ENCODE measurements around the gene SCG2. TPM values are rescaled to one million over a fixed set of nuclear protein-coding genes. Genes with fewer than 3 reads are reported as not detected.

The SCG2 gene
- polyA plus RNA-seq, 1 donor (not counting 4 experiments of a cell fraction or from before 2014, with no cell fraction given) = 0.10 TPM

DNA sequence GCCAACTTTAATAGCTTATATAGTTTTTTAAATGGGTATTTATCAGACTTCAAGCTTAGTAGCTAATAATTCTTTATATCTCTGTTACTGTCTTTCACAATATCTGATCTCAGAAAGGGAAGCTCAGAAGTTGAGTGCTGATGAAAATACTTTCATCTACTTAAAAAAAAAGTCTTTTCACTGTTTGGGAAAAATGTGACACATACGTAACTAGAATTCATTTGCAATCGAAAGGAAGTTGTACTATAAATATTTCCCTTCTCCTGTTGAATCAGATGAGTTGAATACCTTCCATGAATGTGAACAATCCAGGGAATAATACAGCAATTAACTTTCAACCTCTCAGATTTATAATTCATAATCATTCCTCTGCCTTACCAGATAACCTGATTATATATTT, 811 bp upstream of the SCG2 start:
- Histone ChIP-seq H4K20me1 (ENCODE audit: control insufficient read depth, extremely low read depth, insufficient read depth, low read length) (no peaks in the 10 kb centered on the region), H3K27ac (ENCODE audit: control insufficient read depth, insufficient read depth, low read length) (no peak overlapping the region), H3K79me2 (ENCODE audit: control insufficient read depth, insufficient read depth, low read length) (no peaks in the 10 kb centered on the region), H3K4me2 (ENCODE audit: control insufficient read depth, extremely low read depth, insufficient read depth, low read depth, low read length) (no peak overlapping the region), H3K9ac (ENCODE audit: control insufficient read depth, extremely low read depth, insufficient read depth, low read length) (no peak overlapping the region), H3K9me3 (ENCODE audit: control insufficient read depth, low read depth, low read length) (no peaks in the 10 kb centered on the region), H3K9me1 (ENCODE audit: control insufficient read depth, extremely low read depth, insufficient read depth, low read length) (no peaks in the 10 kb centered on the region), H2AFZ (ENCODE audit: control insufficient read depth, low read length) (no peak overlapping the region), H3K4me3 (ENCODE audit: control insufficient read depth in 2 of 3, extremely low read depth in 1 of 3, insufficient read depth in 2 of 3, low read depth in 1 of 3, low read length in 3 of 3) (no peak overlapping the region), H3K4me1 (ENCODE audit: control insufficient read depth, extremely low read depth, insufficient read depth, low read length) (peaks cover 10% of the 10 kb centered on the region), H3K36me3 (ENCODE audit: control insufficient read depth in 2 of 2, extremely low read depth in 1 of 2, insufficient read depth in 2 of 2, low read length in 2 of 2) (no peaks in the 10 kb centered on the region), H3K27me3 (ENCODE audit: control insufficient read depth, extremely low read depth, insufficient read depth, low read length) (no peaks in the 10 kb centered on the region)
- DNase-seq (ENCODE audit: low read depth, low spot score) (no peak), FAIRE-seq (no peak)
- dilution Hi-C loops (cut with MboI; ENCODE audit: extremely low pct_ligation_motif_present, low sequenced_read_pairs) = no loop called here
- TF ChIP-seq EZH2 (IDR thresholded peaks at IDR 0.05; ENCODE audit: low read length) = no peak
- TF ChIP-seq, protein P1, sequence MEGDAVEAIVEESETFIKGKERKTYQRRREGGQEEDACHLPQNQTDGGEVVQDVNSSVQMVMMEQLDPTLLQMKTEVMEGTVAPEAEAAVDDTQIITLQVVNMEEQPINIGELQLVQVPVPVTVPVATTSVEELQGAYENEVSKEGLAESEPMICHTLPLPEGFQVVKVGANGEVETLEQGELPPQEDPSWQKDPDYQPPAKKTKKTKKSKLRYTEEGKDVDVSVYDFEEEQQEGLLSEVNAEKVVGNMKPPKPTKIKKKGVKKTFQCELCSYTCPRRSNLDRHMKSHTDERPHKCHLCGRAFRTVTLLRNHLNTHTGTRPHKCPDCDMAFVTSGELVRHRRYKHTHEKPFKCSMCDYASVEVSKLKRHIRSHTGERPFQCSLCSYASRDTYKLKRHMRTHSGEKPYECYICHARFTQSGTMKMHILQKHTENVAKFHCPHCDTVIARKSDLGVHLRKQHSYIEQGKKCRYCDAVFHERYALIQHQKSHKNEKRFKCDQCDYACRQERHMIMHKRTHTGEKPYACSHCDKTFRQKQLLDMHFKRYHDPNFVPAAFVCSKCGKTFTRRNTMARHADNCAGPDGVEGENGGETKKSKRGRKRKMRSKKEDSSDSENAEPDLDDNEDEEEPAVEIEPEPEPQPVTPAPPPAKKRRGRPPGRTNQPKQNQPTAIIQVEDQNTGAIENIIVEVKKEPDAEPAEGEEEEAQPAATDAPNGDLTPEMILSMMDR (optimal IDR thresholded peaks at IDR 0.05 in 1 of 3, IDR thresholded peaks at IDR 0.05 in 1 of 3, conservative IDR thresholded peaks at IDR 0.05 in 1 of 3; ENCODE audit: extremely low read depth in 1 of 3, insufficient read depth in 2 of 3, low read length in 3 of 3) = no peak

DNA sequence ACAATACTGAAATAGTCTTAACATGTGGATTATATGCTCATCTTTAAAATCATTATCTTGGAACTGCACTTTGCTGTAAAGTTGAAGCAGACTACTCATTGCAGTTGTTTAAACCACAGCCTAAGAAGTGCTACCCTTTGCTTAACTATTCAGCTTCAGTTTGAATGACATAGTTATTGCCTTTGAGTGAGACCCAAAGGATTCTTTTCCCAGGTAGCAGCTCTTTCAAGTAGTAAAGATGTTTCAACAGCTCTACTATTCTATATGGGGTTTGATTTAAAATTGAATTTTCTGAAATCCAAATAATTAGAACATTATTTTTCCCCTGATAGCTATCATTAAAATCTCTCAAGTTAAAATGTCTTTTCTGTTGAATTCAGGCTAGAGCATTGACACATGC, 1.1 kb downstream of the SCG2 start:
- dilution Hi-C loops (cut with MboI; ENCODE audit: extremely low pct_ligation_motif_present, low sequenced_read_pairs) = no loop called here
- no peaks in the 10 kb centered on the region for H4K20me1 ChIP-seq (ENCODE audit: control insufficient read depth, extremely low read depth, insufficient read depth, low read length)
- H3K9me1 ChIP-seq (ENCODE audit: control insufficient read depth, extremely low read depth, insufficient read depth, low read length) = no peaks in the 10 kb centered on the region
- H3K4me1 ChIP-seq (ENCODE audit: control insufficient read depth, extremely low read depth, insufficient read depth, low read length) = peaks cover 10% of the 10 kb centered on the region
- no peak overlapping the region for H2AFZ ChIP-seq (ENCODE audit: control insufficient read depth, low read length)
- FAIRE-seq (no peak), DNase-seq (ENCODE audit: low read depth, low spot score) (no peak)
- H3K9me3 ChIP-seq (ENCODE audit: control insufficient read depth, low read depth, low read length) = no peaks in the 10 kb centered on the region
- H3K9ac ChIP-seq (ENCODE audit: control insufficient read depth, extremely low read depth, insufficient read depth, low read length) = no peak overlapping the region
- no peak overlapping the region for H3K27ac ChIP-seq (ENCODE audit: control insufficient read depth, insufficient read depth, low read length)
- H3K36me3 ChIP-seq (ENCODE audit: control insufficient read depth in 2 of 2, extremely low read depth in 1 of 2, insufficient read depth in 2 of 2, low read length in 2 of 2) = no peaks in the 10 kb centered on the region
- no peak overlapping the region for H3K4me2 ChIP-seq (ENCODE audit: control insufficient read depth, extremely low read depth, insufficient read depth, low read depth, low read length)
- TF ChIP-seq, protein P1 (optimal IDR thresholded peaks at IDR 0.05 in 1 of 3, IDR thresholded peaks at IDR 0.05 in 1 of 3, conservative IDR thresholded peaks at IDR 0.05 in 1 of 3; ENCODE audit: extremely low read depth in 1 of 3, insufficient read depth in 2 of 3, low read length in 3 of 3) = no peak
- TF ChIP-seq EZH2 (IDR thresholded peaks at IDR 0.05; ENCODE audit: low read length) = no peak
- no peak overlapping the region for H3K4me3 ChIP-seq (ENCODE audit: control insufficient read depth in 2 of 3, extremely low read depth in 1 of 3, insufficient read depth in 2 of 3, low read depth in 1 of 3, low read length in 3 of 3)
- H3K27me3 ChIP-seq (ENCODE audit: control insufficient read depth, extremely low read depth, insufficient read depth, low read length) = no peaks in the 10 kb centered on the region
- H3K79me2 ChIP-seq (ENCODE audit: control insufficient read depth, insufficient read depth, low read length) = no peaks in the 10 kb centered on the region

All from keratinocyte (primary cell).